MG63 (cell line): Measurements from ENCODE around the gene EPB41L4B. TPM values are rescaled to one million over a fixed set of nuclear protein-coding genes. Genes with fewer than 3 reads are reported as not detected.
A peak's percentile ranks its signal among the peaks of the same experiment; 100 is the strongest.

ENCODE experiments used
- DNase-seq: peaks from one replicate; pipeline ENCODE4 v3.0.0-alpha.2; 2020
- H3K27me3 ChIP-seq: fragments of 250-450 bp; sonication (Bioruptor Pico); 2 replicates; pipeline ENCODE4 v1.5.1; 2020; ENCODE audit warnings: mild to moderate bottlenecking, moderate library complexity
- H3K36me3 ChIP-seq: fragments of 250-450 bp; sonication (Bioruptor Pico); 2 replicates; pipeline ENCODE4 v1.5.1; 2020; ENCODE audit warnings: mild to moderate bottlenecking, moderate library complexity
- H3K4me3 ChIP-seq: fragments of 250-450 bp; sonication (Bioruptor Pico); 2 replicates; pipeline ENCODE4 v1.5.1; 2020; ENCODE audit warnings: mild to moderate bottlenecking, moderate library complexity
- H3K9me3 ChIP-seq: fragments of 250-450 bp; sonication (Bioruptor Pico); 2 replicates; pipeline ENCODE4 v1.5.1; 2020; ENCODE audit warnings: mild to moderate bottlenecking, moderate library complexity
- total RNA-seq: library from RNA; depleted of rRNA; stranded (reverse); fragments of >200 nt; shearing (Covaris generic); gene quantifications from 2 replicates; pipeline ENCODE4 v1.2.3, GENCODE V29; 2014; ENCODE audit warnings: low replicate concordance

EPB41L4B gene
- total RNA-seq, 1 experiment from 2014 or later = 3.1 TPM

DNA sequence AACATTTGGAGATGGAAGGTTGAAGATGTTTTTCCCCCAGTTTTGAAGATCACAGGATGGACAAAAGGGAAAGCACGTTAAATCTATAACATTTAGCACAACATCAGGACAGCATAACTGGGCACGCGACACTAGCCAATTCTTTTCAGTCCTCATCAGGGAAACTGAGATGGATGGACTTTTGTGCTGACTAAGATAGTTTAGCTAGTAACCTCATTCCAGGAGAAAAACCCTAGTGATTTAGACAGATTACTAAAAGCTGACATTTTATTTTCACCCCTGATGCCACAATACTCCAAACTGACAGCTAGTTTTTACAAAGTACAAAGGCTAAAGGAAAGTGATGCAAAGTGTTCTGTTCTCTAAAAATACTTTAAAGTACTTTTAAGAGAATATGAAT is 53.3 kb downstream of the EPB41L4B start:
- H3K4me3 ChIP-seq = no peak overlapping the region

DNA sequence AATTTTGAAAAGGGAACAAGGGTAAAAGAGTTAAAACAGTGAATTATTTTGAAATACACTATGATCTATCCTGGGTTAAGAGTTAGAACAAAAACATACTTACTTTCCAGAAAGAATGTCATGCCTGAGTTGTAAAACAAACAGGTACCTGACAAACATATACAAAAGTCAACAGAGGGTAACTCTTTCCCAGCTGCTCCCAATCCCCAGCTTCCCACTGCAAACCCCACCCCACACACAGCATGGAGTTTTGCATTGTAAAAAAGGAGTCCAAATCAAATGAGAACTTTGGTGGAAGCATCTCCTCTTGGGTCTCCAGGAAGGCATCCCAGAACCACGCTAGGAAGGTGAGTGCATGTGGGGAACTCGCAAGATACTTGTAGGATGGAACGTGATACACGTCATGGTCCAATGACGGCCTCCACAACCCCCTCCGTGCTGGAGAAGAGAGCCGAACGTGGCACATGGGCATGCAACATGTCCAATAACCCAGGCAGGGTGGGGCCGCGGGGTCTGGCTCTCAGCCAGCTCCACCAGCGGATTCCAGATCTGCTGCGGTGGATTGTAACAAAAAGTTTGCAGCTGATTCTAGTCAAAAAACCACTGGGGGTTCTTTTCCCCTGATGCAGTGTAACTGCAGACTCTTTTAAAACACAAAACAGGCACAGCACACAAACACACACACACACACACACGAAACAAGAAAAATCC is 55.8 kb downstream of the EPB41L4B start:
- Histone ChIP-seq H3K36me3 (no peaks in the 10 kb centered on the region), H3K9me3 (0 out of 2 replicates have a peak, but pooled peaks cover 3% of the 10 kb centered on the region), H3K4me3 (no peak overlapping the region), H3K27me3 (no peaks in the 10 kb centered on the region)
- peak; percentile 17 for DNase-seq

More for the DNA sequence above, 53.3 kb downstream of the EPB41L4B start:
- no peak for DNase-seq
- no peaks in the 10 kb centered on the region for H3K36me3 ChIP-seq
- no peaks in the 10 kb centered on the region for H3K27me3 ChIP-seq
- 0 out of 2 replicates have a peak, but pooled peaks cover 3% of the 10 kb centered on the region for H3K9me3 ChIP-seq

DNA sequence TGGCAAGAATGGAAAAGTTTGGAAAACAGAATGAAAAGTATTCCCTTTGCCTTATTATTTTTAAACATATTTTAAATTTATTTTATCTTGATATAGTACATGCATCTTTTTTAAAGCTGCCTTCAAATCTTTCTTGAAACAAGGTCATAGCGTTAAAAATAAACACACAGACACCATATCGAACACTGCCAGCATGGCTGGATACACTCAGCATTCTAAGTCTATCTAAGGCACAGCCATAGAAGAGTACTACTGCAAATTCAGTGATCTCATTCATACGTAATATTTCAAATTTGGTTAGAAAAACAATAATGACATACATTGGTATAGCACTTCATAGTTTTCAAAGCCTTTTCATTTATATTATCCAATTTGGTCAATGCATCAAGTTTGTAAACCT is 57.5 kb downstream of the EPB41L4B start:
- no peaks in the 10 kb centered on the region for H3K27me3 ChIP-seq
- no peaks in the 10 kb centered on the region for H3K36me3 ChIP-seq
- DNase-seq = no peak
- no peak overlapping the region for H3K4me3 ChIP-seq
- H3K9me3 ChIP-seq = 0 out of 2 replicates have a peak, but pooled peaks cover 3% of the 10 kb centered on the region

DNA sequence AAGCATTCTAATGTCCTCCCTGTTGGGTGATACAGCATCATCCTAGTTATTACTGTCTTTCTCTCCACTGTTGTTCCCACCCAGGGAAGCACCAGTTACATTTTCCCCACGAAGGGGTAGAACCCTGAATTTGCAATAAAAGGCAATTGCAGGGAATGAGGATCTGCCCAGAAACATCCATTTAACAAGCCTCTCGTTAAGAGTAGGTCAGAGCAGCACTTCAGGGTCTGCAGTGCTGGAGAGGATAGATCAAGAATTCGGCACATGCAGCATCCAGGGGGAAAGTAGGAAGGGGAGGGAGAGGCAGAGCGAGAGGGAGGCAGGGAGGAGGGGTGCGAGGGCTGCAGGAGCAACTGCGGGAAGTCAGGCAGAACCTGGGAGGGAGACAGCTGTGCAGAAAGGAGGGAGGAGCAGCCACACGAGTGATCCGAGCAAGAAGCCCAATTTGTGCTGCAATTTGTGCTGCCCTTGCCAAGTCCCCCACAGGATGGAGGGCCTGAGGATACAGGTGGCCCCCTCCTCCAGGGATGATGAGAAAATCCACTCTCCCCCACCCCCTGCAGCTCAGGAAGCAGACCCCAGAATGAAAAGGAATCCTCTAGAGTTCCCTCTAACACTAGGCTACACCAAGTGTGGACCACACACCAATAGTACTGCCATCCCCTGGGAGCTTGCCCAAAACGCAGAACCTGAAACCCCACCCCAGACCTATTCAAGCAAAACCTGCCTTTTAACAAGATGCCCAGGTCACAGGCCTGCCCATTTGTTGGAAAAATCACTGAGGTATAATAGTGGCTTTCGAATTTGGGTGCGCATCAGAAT is 62.2 kb downstream of the EPB41L4B start:
- no peaks in the 10 kb centered on the region for H3K36me3 ChIP-seq
- DNase-seq = no peak
- H3K4me3 ChIP-seq = no peak overlapping the region
- no peaks in the 10 kb centered on the region for H3K27me3 ChIP-seq
- H3K9me3 ChIP-seq = no peaks in the 10 kb centered on the region

DNA sequence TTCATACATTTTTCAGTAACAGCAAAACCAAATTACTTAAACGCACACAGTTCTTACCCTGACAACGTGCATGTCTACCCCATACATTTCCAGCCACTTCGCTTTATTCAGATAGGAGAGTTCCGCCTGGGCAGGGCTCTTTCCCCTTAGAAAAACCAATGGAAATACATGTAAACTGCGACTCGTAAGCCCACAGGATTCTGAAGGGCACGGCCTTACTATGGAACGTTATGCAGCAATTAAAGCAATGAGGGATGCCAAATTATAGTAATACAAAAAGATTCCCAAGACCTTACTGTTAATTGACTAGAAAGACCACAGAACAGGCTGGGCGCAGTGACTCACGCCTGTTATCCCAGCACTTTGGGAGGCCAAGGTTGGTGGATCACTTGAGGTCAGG is 64.5 kb downstream of the EPB41L4B start:
- no peak overlapping the region for H3K4me3 ChIP-seq
- no peaks in the 10 kb centered on the region for H3K9me3 ChIP-seq
- DNase-seq = peak; percentile 30
- H3K27me3 ChIP-seq = no peaks in the 10 kb centered on the region
- H3K36me3 ChIP-seq = no peaks in the 10 kb centered on the region

DNA sequence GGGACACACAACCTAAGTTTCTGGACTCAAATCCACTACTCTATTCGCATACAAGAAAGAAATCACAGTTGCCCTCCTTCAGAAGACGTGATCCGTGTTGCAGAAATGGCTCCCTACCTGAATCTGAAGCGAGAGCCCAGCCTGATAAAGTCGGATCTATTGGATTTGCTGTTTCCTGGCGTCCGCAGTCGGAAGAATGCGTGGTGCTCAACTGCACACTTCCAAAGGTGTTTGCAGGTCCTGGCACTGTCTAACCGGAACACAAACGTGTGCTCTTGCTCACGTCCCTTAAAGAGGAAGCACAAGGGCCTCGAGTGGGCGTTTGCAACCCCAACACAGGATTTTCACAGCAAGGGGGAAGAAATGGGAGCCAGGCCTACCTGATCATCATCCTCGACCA is 65.5 kb downstream of the EPB41L4B start:
- Histone ChIP-seq H3K36me3 (no peaks in the 10 kb centered on the region), H3K27me3 (no peaks in the 10 kb centered on the region), H3K4me3 (no peak overlapping the region), H3K9me3 (no peaks in the 10 kb centered on the region)
- DNase-seq = no peak

DNA sequence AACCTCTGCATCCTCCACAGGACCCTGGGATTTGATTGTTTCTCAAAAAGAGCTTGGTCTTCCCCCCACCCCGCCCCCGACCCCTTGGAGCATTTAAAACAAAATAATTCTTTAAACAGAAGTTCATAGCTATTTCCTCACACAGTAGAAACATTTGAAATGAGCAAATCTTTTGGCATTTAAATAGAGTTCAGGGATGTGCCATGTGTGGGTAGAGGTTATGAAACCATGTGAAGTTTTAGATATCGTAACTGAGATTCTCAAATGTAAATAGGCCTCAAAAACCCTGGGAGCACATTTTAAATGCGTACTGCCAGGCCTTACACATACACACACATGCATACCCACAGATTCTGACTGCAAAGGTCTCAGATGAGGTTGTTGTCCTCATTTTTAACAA is 66.5 kb downstream of the EPB41L4B start:
- Histone ChIP-seq H3K27me3 (no peaks in the 10 kb centered on the region), H3K36me3 (no peaks in the 10 kb centered on the region), H3K9me3 (no peaks in the 10 kb centered on the region), H3K4me3 (no peak overlapping the region)
- no peak for DNase-seq

DNA sequence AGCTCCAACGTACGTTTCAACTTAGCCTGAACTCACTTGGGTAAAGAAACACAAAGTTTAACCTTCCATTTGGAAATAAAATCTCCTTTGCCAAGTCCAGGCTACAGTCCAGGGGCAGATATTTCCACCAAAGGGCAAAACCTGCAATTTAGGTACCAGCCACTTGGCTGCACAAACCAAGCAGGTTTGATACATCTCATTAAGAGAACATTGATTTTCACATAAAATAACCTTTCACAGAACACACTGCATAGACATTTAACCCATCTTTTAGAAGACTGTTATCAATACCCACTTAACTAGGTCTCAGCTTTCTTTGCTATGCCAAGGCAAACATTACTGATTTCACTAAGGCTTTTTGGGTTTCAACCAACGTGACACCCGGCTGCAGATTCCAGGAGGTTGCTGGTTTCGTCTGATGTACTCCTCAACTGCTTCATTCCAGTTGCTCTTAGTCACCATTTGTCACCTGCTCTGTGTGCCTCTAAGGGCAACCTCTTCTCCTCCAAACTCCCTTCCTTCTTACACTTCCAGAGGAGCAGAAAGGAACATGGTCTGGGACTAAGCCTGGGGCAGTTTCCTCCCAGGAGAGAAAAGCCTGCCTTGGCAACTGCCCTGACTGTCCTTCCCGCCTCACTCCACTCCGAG is 67.1 kb downstream of the EPB41L4B start:
- peak; percentile 73 for DNase-seq
- no peaks in the 10 kb centered on the region for H3K36me3 ChIP-seq
- no peak overlapping the region for H3K4me3 ChIP-seq
- H3K9me3 ChIP-seq = no peaks in the 10 kb centered on the region
- H3K27me3 ChIP-seq = no peaks in the 10 kb centered on the region

DNA sequence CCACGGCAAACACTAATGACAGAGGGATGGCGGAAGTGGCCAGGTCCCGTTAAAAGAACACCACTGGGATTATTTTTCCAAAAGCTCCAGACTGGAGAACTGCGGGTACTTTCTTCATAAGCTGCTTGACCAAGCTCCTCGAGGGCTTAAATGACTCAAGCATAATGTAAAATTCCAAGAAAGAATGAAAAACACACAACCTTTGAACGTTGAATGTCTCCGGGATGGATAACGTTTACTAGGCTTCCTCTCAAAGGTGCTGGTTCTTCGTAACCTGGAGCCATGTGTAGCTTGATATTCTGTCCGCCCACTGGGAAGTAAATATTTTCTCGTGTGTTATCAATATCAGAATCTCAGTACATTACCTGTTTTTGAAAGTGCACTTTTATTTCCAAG is 67.6 kb downstream of the EPB41L4B start:
- no peaks in the 10 kb centered on the region for H3K9me3 ChIP-seq
- H3K36me3 ChIP-seq = no peaks in the 10 kb centered on the region
- no peaks in the 10 kb centered on the region for H3K27me3 ChIP-seq
- DNase-seq = no peak
- no peak overlapping the region for H3K4me3 ChIP-seq

DNA sequence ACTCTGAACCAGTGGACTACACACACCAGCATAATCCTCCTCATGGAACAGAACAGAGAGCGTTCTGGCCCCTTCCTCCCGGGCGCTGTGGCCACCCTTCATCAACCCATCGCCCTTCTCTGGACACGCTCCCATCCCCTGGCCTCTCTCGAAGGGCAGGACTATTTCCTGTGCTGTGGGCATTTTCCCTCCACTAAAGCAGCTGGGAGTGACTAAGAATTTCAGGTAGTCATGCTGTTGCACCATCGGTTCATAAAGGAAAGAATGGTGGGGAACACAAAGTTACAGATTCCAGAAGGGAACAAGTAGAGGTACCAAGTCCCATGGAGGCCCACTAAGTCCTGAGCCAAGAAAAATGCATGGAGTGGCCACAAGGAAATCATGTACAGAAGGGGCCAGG is 68.6 kb downstream of the EPB41L4B start:
- H3K27me3 ChIP-seq = no peaks in the 10 kb centered on the region
- no peak for DNase-seq
- no peak overlapping the region for H3K4me3 ChIP-seq
- H3K36me3 ChIP-seq = no peaks in the 10 kb centered on the region
- H3K9me3 ChIP-seq = no peaks in the 10 kb centered on the region

DNA sequence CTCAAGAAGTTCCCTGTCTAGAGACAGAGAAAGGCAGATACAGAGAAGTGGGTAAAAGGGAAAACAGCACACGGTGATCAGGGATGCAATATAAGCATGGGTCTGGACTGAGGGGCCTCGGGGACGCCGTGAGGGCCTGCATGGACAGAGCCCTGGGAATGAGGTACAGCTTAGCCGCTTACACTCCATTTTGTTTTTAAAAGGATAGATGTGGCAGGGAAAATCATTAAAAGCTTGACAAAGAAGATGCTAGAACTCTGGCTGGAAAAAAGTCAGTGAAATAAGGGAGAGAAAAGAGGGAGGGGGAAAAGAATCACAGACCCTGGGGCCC is 69.1 kb downstream of the EPB41L4B start:
- Histone ChIP-seq H3K27me3 (no peaks in the 10 kb centered on the region), H3K4me3 (no peak overlapping the region), H3K9me3 (no peaks in the 10 kb centered on the region), H3K36me3 (no peaks in the 10 kb centered on the region)
- DNase-seq = no peak

DNA sequence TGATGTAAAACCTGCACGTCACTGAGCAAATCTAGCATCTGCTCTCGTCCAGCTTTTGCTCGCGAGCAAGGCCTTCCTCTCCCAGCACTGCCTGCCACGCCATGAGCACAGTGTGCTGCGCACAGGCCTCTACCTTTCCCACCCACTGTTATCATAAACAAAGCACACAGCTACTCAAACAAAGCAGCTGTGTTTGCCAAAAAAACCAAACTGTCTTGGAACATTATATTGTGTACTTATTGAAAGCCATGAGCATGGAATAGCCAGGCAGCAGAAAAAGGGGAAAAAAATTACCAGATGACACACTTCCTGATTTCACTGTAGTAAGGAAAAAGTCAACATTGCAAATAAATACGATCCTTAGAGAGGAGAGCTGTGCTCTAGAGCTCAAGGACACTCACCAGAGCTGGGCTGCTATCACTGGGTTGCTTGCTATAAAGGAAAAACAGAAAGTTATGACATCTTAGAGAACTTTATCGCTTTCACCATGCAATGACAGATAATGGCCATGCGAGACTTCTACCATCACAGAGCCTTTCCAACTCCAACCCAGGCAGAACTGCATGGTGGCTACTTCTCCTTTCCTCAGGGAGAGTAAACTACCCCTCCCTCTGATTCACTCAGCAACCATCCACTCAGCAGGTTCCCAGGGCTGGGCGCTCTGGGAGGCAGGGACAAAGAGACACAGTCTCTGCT is 69.6 kb downstream of the EPB41L4B start:
- no peaks in the 10 kb centered on the region for H3K9me3 ChIP-seq
- no peaks in the 10 kb centered on the region for H3K27me3 ChIP-seq
- H3K4me3 ChIP-seq = no peak overlapping the region
- H3K36me3 ChIP-seq = no peaks in the 10 kb centered on the region
- DNase-seq = peak; percentile 59

DNA sequence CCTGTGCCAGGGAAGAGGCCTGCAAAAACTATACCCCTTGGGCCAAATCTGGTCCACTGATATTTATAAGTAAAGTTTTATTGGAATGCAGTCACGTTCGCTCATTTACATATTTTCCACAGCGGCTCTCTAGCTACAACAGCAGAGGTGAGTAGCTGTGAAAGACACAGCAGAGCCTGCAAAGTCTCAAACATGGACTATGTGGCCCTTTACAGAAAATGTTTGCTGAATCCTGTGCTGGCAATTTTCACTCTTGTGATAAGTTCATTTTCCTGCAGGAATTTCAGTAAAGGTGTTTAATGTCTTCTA is 70.1 kb downstream of the EPB41L4B start:
- Histone ChIP-seq H3K9me3 (no peaks in the 10 kb centered on the region), H3K27me3 (no peaks in the 10 kb centered on the region), H3K36me3 (no peaks in the 10 kb centered on the region), H3K4me3 (no peak overlapping the region)
- no peak for DNase-seq

DNA sequence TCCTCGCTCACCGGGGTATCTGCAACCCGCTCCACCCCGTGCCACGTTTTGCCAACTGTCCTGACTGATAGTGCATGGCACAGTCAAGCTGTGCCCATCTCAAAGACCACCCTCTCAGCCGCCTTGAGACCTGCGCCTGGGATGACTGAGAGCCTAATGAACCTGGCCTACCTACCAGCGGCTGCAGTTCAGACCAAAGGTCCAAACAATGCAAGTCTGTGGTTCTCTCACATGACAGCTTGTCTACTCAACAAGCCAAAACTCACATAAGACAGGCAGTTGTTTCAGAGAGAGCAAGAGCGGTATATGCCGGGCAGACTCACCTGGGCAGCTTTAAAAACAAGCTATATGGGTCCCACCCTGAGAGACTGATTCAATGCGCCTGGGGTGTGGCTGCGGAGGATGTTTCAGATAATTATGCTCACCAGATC is 70.5 kb downstream of the EPB41L4B start:
- H3K4me3 ChIP-seq = no peak overlapping the region
- no peaks in the 10 kb centered on the region for H3K27me3 ChIP-seq
- DNase-seq = no peak
- H3K9me3 ChIP-seq = no peaks in the 10 kb centered on the region
- no peaks in the 10 kb centered on the region for H3K36me3 ChIP-seq

DNA sequence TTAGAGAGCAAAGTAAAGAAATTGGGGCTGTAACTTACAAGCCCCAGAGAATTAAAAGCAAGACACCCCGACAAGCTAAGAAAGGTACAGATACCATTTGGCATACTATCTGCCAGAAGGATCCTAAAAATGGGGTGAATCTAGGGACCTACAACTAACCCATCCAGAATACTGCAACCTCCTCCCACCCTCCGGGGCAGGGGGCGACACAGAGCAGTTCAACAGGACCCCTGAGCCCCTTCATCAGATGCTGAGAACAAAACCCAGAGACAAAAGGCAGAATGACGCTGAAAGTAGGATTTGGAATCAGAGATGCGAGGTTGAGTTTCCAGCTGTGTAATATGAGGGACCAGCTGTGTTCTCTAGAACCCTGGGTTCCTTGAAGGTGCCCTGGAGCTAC is 71.2 kb downstream of the EPB41L4B start:
- Histone ChIP-seq H3K4me3 (no peak overlapping the region), H3K27me3 (no peaks in the 10 kb centered on the region), H3K9me3 (no peaks in the 10 kb centered on the region), H3K36me3 (no peaks in the 10 kb centered on the region)
- DNase-seq = no peak

DNA sequence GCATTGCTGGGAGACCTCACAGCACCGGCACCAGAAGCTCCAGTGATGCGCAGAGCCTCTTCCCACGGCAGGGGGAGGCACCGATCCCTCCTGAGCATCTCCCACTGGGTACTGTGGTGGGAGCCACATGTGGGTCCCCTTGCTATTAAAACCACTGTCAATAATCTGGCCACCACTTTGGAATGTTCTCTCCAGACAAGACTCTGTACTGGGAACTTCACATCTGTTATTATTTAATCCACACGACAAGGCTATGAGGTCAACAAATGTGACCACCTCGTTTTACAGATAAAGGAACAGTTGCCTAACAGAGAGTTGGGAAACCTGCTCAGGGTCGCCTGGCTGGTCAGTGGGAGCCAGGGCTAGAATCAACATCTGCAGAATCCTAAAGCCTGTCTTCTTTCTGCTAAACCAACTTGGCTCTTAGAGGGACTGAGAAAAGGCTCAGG is 72.7 kb downstream of the EPB41L4B start:
- H3K4me3 ChIP-seq = no peak overlapping the region
- H3K27me3 ChIP-seq = no peaks in the 10 kb centered on the region
- peak; percentile 7 for DNase-seq
- H3K36me3 ChIP-seq = no peaks in the 10 kb centered on the region
- H3K9me3 ChIP-seq = no peaks in the 10 kb centered on the region

DNA sequence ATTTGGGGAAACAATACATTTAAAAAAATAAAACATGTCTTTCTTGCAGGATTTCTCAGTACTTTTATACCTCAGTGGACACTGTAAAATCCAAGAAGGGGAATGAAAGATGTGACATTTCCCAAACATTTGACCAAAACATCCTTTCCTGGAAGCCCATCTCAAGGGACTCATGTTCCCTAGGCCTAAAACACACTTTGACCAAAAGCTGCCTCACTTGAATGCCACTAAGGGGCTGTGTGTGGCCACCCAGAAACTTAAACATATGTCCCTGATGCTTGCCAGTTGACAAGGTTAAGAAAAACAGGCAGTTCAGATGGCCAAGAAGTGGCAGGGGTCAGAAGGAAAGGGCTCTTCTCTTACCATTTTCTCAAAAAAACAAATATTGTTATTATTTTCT is 73.6 kb downstream of the EPB41L4B start:
- Histone ChIP-seq H3K27me3 (no peaks in the 10 kb centered on the region), H3K4me3 (no peak overlapping the region)
- DNase-seq = no peak

More for the DNA sequence above, 73.6 kb downstream of the EPB41L4B start:
- no peaks in the 10 kb centered on the region for H3K36me3 ChIP-seq
- H3K9me3 ChIP-seq = no peaks in the 10 kb centered on the region
